Endodermal cell (in vitro differentiated cells): ENCODE results near the gene TTLL5. TPM values are rescaled to one million over a fixed set of nuclear protein-coding genes. Genes with fewer than 3 reads are reported as not detected.

Source experiments
- DNase-seq: peaks from one replicate; pipeline ENCODE4 v3.0.0-alpha.2; 2017
- H3K27ac ChIP-seq: 2 replicates; pipeline ENCODE4 v1.5.1; 2013; ENCODE audit warnings: mild to moderate bottlenecking, low read depth, low read length, moderate library complexity
- H3K27me3 ChIP-seq: 2 replicates; pipeline ENCODE4 v1.6.1; 2013; ENCODE audit warnings: mild to moderate bottlenecking, low read length, moderate library complexity; ENCODE audit not compliant: insufficient read depth, control insufficient read depth, poor library complexity, severe bottlenecking
- H3K36me3 ChIP-seq: 2 replicates; pipeline ENCODE4 v1.7.0; 2013; ENCODE audit warnings: mild to moderate bottlenecking, low read length, moderate library complexity; ENCODE audit not compliant: control insufficient read depth, insufficient read depth
- H3K4me1 ChIP-seq: one replicate; pipeline ENCODE4 v1.7.0; 2013; ENCODE audit warnings: low read length; ENCODE audit not compliant: control insufficient read depth, insufficient read depth
- H3K4me3 ChIP-seq: 2 replicates; pipeline ENCODE4 v1.5.1; 2013; ENCODE audit warnings: mild to moderate bottlenecking, low read length, moderate library complexity
- H3K9ac ChIP-seq: 2 replicates; pipeline ENCODE4 v1.6.1; 2013; ENCODE audit warnings: mild to moderate bottlenecking, low read length, moderate library complexity; ENCODE audit not compliant: poor library complexity, severe bottlenecking; ENCODE audit errors: extremely low read depth
- H3K9me3 ChIP-seq: 2 replicates; pipeline ENCODE4 v1.6.1; 2013; ENCODE audit warnings: mild to moderate bottlenecking, low read length, moderate library complexity; ENCODE audit not compliant: control insufficient read depth
- H3K27ac Mint-ChIP-seq: 2 replicates; pipeline ENCODE4 v1.8.0; 2020; ENCODE audit warnings: mixed read lengths
- H3K27me3 Mint-ChIP-seq: 2 replicates; pipeline ENCODE4 v1.8.0; 2021; ENCODE audit warnings: mild to moderate bottlenecking, mixed read lengths; ENCODE audit not compliant: insufficient read depth
- H3K36me3 Mint-ChIP-seq: 2 replicates; pipeline ENCODE4 v1.8.0; 2020; ENCODE audit warnings: low read depth, mixed read lengths
- H3K4me1 Mint-ChIP-seq: 2 replicates; pipeline ENCODE4 v1.8.0; 2020; ENCODE audit warnings: mixed read lengths
- H3K4me3 Mint-ChIP-seq: 2 replicates; pipeline ENCODE4 v1.8.0; 2020; ENCODE audit warnings: mild to moderate bottlenecking, moderate library complexity, mixed read lengths
- H3K9me3 Mint-ChIP-seq: 2 replicates; pipeline ENCODE4 v1.8.0; 2020; ENCODE audit warnings: mild to moderate bottlenecking, mixed read lengths
- CTCF ChIP-seq: fragments of 200-600 bp; sonication (generic); conservative IDR thresholded peaks from 2 replicates; pipeline ENCODE4 v1.5.0; 2021; ENCODE audit warnings: antibody characterized with exemption, mild to moderate bottlenecking
- WGBS, 2 experiments: methylation state at CpG; one replicate each; pipeline versions ENCODE4 v1.1.5 to v1.1.7; 2013; ENCODE audit warnings: missing lambda C conversion rate in 2 of 2, mixed read lengths in 1 of 2; ENCODE audit not compliant: insufficient coverage in 1 of 2, insufficient read length in 1 of 2; 5-methylcytosine and 5-hydroxymethylcytosine counted together
- total RNA-seq, 2 donors: library from RNA; stranded (reverse); fragmentation: NEBNext Ultra II Directional in 1 of 2; extraction: Animal tissue kit (Norgen Biotek cat#: 25700) in 1 of 2; gene quantifications; 2 replicates in 1 of 2; 3 replicates in 1 of 2; pipeline ENCODE4 v1.2.1, GENCODE V29; 2021

Gene TTLL5
- total RNA-seq, 2 donors from 2014 or later, result 50.5 to 54.2 TPM

GRCh38 chr14:75614179-75614578 is 46.9 kb upstream of the TTLL5 start:
- H3K36me3 ChIP-seq, result no peaks in the 10 kb centered on the region
- WGBS, 2 experiments, result 70 to 71% methylated on average over 4 of the region's 4 CpGs
- peaks cover 5% of the 10 kb centered on the region for H3K36me3 Mint-ChIP-seq
- peaks cover 4% of the 10 kb centered on the region for H3K27me3 Mint-ChIP-seq
- H3K9me3 ChIP-seq, result peaks cover 8% of the 10 kb centered on the region
- peaks cover 5% of the 10 kb centered on the region for H3K4me1 Mint-ChIP-seq
- H3K27me3 ChIP-seq, result no peaks in the 10 kb centered on the region
- H3K4me3 Mint-ChIP-seq, result no peak overlapping the region
- peaks cover 6% of the 10 kb centered on the region for H3K4me1 ChIP-seq
- no peak overlapping the region for H3K4me3 ChIP-seq
- H3K9me3 Mint-ChIP-seq, result peaks cover 3% of the 10 kb centered on the region
- H3K27ac Mint-ChIP-seq, result no peak overlapping the region
- DNase-seq, result no peak
- no peak for TF ChIP-seq CTCF
- H3K9ac ChIP-seq, result no peak overlapping the region
- no peak overlapping the region for H3K27ac ChIP-seq

GRCh38 chr14:75615200-75615599 is 45.8 kb upstream of the TTLL5 start:
- peaks cover 5% of the 10 kb centered on the region for H3K36me3 Mint-ChIP-seq
- Histone ChIP-seq H3K4me1 (peaks cover 9% of the 10 kb centered on the region), H3K27me3 (no peaks in the 10 kb centered on the region), H3K4me3 (no peak overlapping the region), H3K9ac (no peak overlapping the region), H3K36me3 (no peaks in the 10 kb centered on the region), H3K9me3 (peaks cover 8% of the 10 kb centered on the region), H3K27ac (no peak overlapping the region)
- TF ChIP-seq CTCF, result no peak
- DNase-seq, result no peak
- H3K27me3 Mint-ChIP-seq, result peaks cover 4% of the 10 kb centered on the region
- peaks cover 5% of the 10 kb centered on the region for H3K4me1 Mint-ChIP-seq
- no peak overlapping the region for H3K27ac Mint-ChIP-seq
- H3K4me3 Mint-ChIP-seq, result no peak overlapping the region
- H3K9me3 Mint-ChIP-seq, result peaks cover 3% of the 10 kb centered on the region
- 94 to 95% methylated on average over 4 of the region's 4 CpGs for WGBS, 2 experiments

- no peak for TF ChIP-seq CTCF
- Mint-ChIP-seq H3K27ac (no peak overlapping the region), H3K36me3 (no peaks in the 10 kb centered on the region), H3K4me1 (peaks cover 8% of the 10 kb centered on the region), H3K27me3 (peaks cover 1% of the 10 kb centered on the region), H3K9me3 (no peaks in the 10 kb centered on the region), H3K4me3 (no peak overlapping the region)
- Histone ChIP-seq H3K9ac (no peak overlapping the region), H3K4me1 (peaks cover 3% of the 10 kb centered on the region), H3K9me3 (no peaks in the 10 kb centered on the region), H3K4me3 (no peak overlapping the region), H3K27me3 (no peaks in the 10 kb centered on the region), H3K27ac (no peak overlapping the region), H3K36me3 (no peaks in the 10 kb centered on the region)
- WGBS, 2 experiments, result 94 to 100% methylated on average over 1 of the region's 1 CpG
- DNase-seq, result no peak
Observed at GRCh38 chr14:75619548-75619947, 41.5 kb upstream of the TTLL5 start.
